ENCODE measurements around the gene EPS8. TPM values are rescaled to one million over a fixed set of nuclear protein-coding genes. Genes with fewer than 3 reads are reported as not detected.

The EPS8 gene
- polyA plus RNA-seq, 3 donors = 4.1 to 4.8 (median 4.3) TPM

- no peaks in the 10 kb centered on the region for H3K36me3 Mint-ChIP-seq
- intact Hi-C loops (cut with micrococcal nuclease) = loop anchor here in 1 of 2 donors (10.0 kb wide), 1 partner anchor 754 kb away; no protein-coding TSS in a partner anchor
- peaks cover 0 to 1% (median 0%) of the 10 kb centered on the region in 3 donors for H3K27me3 Mint-ChIP-seq (ENCODE audit: low read depth in 3 of 3)
- H3K27ac Mint-ChIP-seq = no peak overlapping the region
- Histone ChIP-seq H3K9ac (ENCODE audit: insufficient read depth, low read length, poor library complexity, severe bottlenecking) (no peak overlapping the region), H3K79me2 (ENCODE audit: insufficient read depth, low read length) (no peaks in the 10 kb centered on the region), H4K20me1 (ENCODE audit: insufficient read depth, low read length) (no peaks in the 10 kb centered on the region), H3K27ac (ENCODE audit: low read depth in 1 of 2, low read length in 2 of 2) (no peak overlapping the region), H2AFZ (ENCODE audit: insufficient read depth, low read depth, low read length, poor library complexity, severe bottlenecking) (no peak overlapping the region), H3K9me3 (replicated peaks in 1 of 2; ENCODE audit: control insufficient read depth in 1 of 2, insufficient read depth in 1 of 2, low read length in 2 of 2) (no peaks in the 10 kb centered on the region), H3K4me2 (replicated peaks; ENCODE audit: extremely low read depth, low read length, poor library complexity, severe bottlenecking) (no peak overlapping the region), H3K27me3 (ENCODE audit: control insufficient read depth in 2 of 2, insufficient read depth in 2 of 2, low read length in 2 of 2) (no peaks in the 10 kb centered on the region), H3K4me1 (ENCODE audit: control insufficient read depth in 1 of 2, insufficient read depth in 2 of 2, low read length in 2 of 2) (peaks cover 0 to 5% of the 10 kb centered on the region in 2 donors), H3K36me3 (replicated peaks in 1 of 2; ENCODE audit: control insufficient read depth in 1 of 2, insufficient read depth in 2 of 2, low read length in 2 of 2) (no peaks in the 10 kb centered on the region), H3K4me3 (replicated peaks in 1 of 3; ENCODE audit: low read depth in 2 of 3, low read length in 3 of 3) (no peak overlapping the region)
- no peak for DNase-seq
- H3K4me1 Mint-ChIP-seq = peaks cover 5% of the 10 kb centered on the region
- no peaks in the 10 kb centered on the region for H3K9me3 Mint-ChIP-seq
- WGBS (ENCODE audit: insufficient coverage) = no CpG with 5 or more reads among the region's 2 CpGs
- H3K4me3 Mint-ChIP-seq = no peak overlapping the region
- TF ChIP-seq, protein P1, sequence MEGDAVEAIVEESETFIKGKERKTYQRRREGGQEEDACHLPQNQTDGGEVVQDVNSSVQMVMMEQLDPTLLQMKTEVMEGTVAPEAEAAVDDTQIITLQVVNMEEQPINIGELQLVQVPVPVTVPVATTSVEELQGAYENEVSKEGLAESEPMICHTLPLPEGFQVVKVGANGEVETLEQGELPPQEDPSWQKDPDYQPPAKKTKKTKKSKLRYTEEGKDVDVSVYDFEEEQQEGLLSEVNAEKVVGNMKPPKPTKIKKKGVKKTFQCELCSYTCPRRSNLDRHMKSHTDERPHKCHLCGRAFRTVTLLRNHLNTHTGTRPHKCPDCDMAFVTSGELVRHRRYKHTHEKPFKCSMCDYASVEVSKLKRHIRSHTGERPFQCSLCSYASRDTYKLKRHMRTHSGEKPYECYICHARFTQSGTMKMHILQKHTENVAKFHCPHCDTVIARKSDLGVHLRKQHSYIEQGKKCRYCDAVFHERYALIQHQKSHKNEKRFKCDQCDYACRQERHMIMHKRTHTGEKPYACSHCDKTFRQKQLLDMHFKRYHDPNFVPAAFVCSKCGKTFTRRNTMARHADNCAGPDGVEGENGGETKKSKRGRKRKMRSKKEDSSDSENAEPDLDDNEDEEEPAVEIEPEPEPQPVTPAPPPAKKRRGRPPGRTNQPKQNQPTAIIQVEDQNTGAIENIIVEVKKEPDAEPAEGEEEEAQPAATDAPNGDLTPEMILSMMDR (IDR thresholded peaks at IDR 0.05) = no peak
Observed at GRCh38 chr12:15708396-15709076, 80.7 kb downstream of the EPS8 start.

- peaks cover 5% of the 10 kb centered on the region for H3K4me1 Mint-ChIP-seq
- Histone ChIP-seq H3K79me2 (ENCODE audit: insufficient read depth, low read length) (no peaks in the 10 kb centered on the region), H3K36me3 (replicated peaks in 1 of 2; ENCODE audit: control insufficient read depth in 1 of 2, insufficient read depth in 2 of 2, low read length in 2 of 2) (no peaks in the 10 kb centered on the region), H3K27ac (ENCODE audit: low read depth in 1 of 2, low read length in 2 of 2) (no peak overlapping the region), H4K20me1 (ENCODE audit: insufficient read depth, low read length) (no peaks in the 10 kb centered on the region), H3K4me3 (replicated peaks in 1 of 3; ENCODE audit: low read depth in 2 of 3, low read length in 3 of 3) (no peak overlapping the region), H3K27me3 (ENCODE audit: control insufficient read depth in 2 of 2, insufficient read depth in 2 of 2, low read length in 2 of 2) (no peaks in the 10 kb centered on the region), H3K9me3 (replicated peaks in 1 of 2; ENCODE audit: control insufficient read depth in 1 of 2, insufficient read depth in 1 of 2, low read length in 2 of 2) (no peaks in the 10 kb centered on the region), H3K4me1 (ENCODE audit: control insufficient read depth in 1 of 2, insufficient read depth in 2 of 2, low read length in 2 of 2) (peaks cover 0 to 5% of the 10 kb centered on the region in 2 donors), H2AFZ (ENCODE audit: insufficient read depth, low read depth, low read length, poor library complexity, severe bottlenecking) (no peak overlapping the region), H3K4me2 (replicated peaks; ENCODE audit: extremely low read depth, low read length, poor library complexity, severe bottlenecking) (no peak overlapping the region), H3K9ac (ENCODE audit: insufficient read depth, low read length, poor library complexity, severe bottlenecking) (no peak overlapping the region)
- DNase-seq = no peak
- intact Hi-C loops (cut with micrococcal nuclease) = loop anchor here in 1 of 2 donors (10.0 kb wide), 1 partner anchor 753 kb away; no protein-coding TSS in a partner anchor
- no peaks in the 10 kb centered on the region for H3K36me3 Mint-ChIP-seq
- H3K27ac Mint-ChIP-seq = no peak overlapping the region
- H3K4me3 Mint-ChIP-seq = no peak overlapping the region
- WGBS (ENCODE audit: insufficient coverage) = no CpG with 5 or more reads among the region's 6 CpGs
- no peaks in the 10 kb centered on the region for H3K9me3 Mint-ChIP-seq
- TF ChIP-seq, protein P1 (IDR thresholded peaks at IDR 0.05) = no peak
- peaks cover 0 to 1% (median 0%) of the 10 kb centered on the region in 3 donors for H3K27me3 Mint-ChIP-seq (ENCODE audit: low read depth in 3 of 3)
Observed at GRCh38 chr12:15707516-15708199, 81.5 kb downstream of the EPS8 start.
